Uterus (tissue), 4 donors: ENCODE results near the gene SH2D3C. TPM values are rescaled to one million over a fixed set of nuclear protein-coding genes. Genes with fewer than 3 reads are reported as not detected.
A peak's percentile ranks its signal among the peaks of the same experiment; 100 is the strongest.
"Not testable (repeated sequence)": the region's sequence is repeated elsewhere in the genome, so short reads cannot be mapped to it uniquely, and the experiment has no call there.

Experiments
- DNase-seq, 2 donors: peaks; one replicate each; pipeline ENCODE4 v3.0.0-alpha.2; 2019 to 2020
- H3K27ac ChIP-seq, 2 donors: fragments of 200-600 bp; sonication (generic); 1 replicate in 1 of 2; 2 replicates in 1 of 2; pipeline ENCODE4 v1.5.1; 2016 to 2018
- H3K27me3 ChIP-seq, 2 donors: fragments of 200-600 bp; sonication (generic); one replicate each; pipeline ENCODE4 v1.5.1; 2018 to 2019; ENCODE audit warnings: control low read depth in 1 of 2
- H3K36me3 ChIP-seq, 2 donors: fragments of 200-600 bp; sonication (generic); one replicate each; pipeline ENCODE4 v1.5.1; 2019; ENCODE audit warnings: control low read depth in 1 of 2
- H3K4me1 ChIP-seq, 2 donors: fragments of 200-600 bp; sonication (generic); one replicate each; pipeline ENCODE4 v1.5.1; 2018 to 2019; ENCODE audit warnings: control low read depth in 1 of 2
- H3K4me3 ChIP-seq, 2 donors: fragments of 200-600 bp; sonication (generic); 1 replicate in 1 of 2; 2 replicates in 1 of 2; pipeline ENCODE4 v1.5.1; 2018 to 2019; ENCODE audit warnings: mild to moderate bottlenecking in 1 of 2
- H3K9me3 ChIP-seq, 2 donors: fragments of 200-600 bp; sonication (generic); one replicate each; pipeline ENCODE4 v1.5.1; 2019; ENCODE audit warnings: control low read depth in 1 of 2
- CTCF ChIP-seq, 4 experiments: fragments of 200-600 bp in 2 of 4; fragments of 450-650 bp in 2 of 4; sonication (generic) in 2 of 4; IDR thresholded peaks; one replicate each; pipeline ENCODE4 v1.5.1; 2016 to 2019; ENCODE audit warnings: antibody characterized with exemption in 4 of 4, mild to moderate bottlenecking in 2 of 4, moderate library complexity in 1 of 4
- POLR2A ChIP-seq, 2 donors: fragments of 450-650 bp; IDR thresholded peaks; one replicate each; pipeline ENCODE4 v1.6.1; 2016; ENCODE audit warnings: antibody characterized with exemption in 2 of 2, mild to moderate bottlenecking in 1 of 2, moderate library complexity in 1 of 2
- intact Hi-C: fragments of 100-400 bp; cut with DNase I; formaldehyde crosslinking; loops from one replicate; pipeline ENCODE4 v1.15.1; 2023; ENCODE audit warnings: low total_unique reads
- total RNA-seq, 4 donors: library from RNA; depleted of rRNA in 3 of 4; stranded (reverse); fragments of >200 nt in 3 of 4; gene quantifications; one replicate each; pipeline versions ENCODE4 v1.1.0 to v1.2.4, GENCODE V29; 2014 to 2023
- donor health status: DM: yes; HTN: yes; CAD: no.

The SH2D3C gene
- total RNA-seq, 4 donors from 2014 or later = 3.6 to 38.1 (median 19.8) TPM

- intact Hi-C loops = no loop called here
- TF ChIP-seq CTCF (IDR thresholded peaks at IDR 0.05) (peak; percentile 89 to 97 (median 93)), POLR2A (IDR thresholded peaks at IDR 0.05) (no peak)
- peaks cover 0 to 11% of the 10 kb centered on the region in 2 donors for H3K4me1 ChIP-seq
- H3K36me3 ChIP-seq = no peaks in the 10 kb centered on the region
- H3K27me3 ChIP-seq = no peaks in the 10 kb centered on the region
- DNase-seq = peak; percentile 89 to 92
- peak overlapping the region; percentile 89 to 93 for H3K4me3 ChIP-seq
- H3K9me3 ChIP-seq = no peaks in the 10 kb centered on the region
- H3K27ac ChIP-seq = peak overlapping the region; percentile 96 to 99
These were observed 6.8 kb upstream of the SH2D3C start for GRCh38 chr9:127785023-127785932.

GRCh38 chr9:127783111-127784008 is 4.9 kb upstream of the SH2D3C start:
- H3K4me3 ChIP-seq = no peak overlapping the region
- H3K4me1 ChIP-seq = peaks cover 0 to 11% of the 10 kb centered on the region in 2 donors
- H3K27ac ChIP-seq = peak overlapping the region; percentile 5 to 96
- TF ChIP-seq CTCF (IDR thresholded peaks at IDR 0.05) (no peak), POLR2A (IDR thresholded peaks at IDR 0.05) (no peak)
- intact Hi-C loops = no loop called here
- H3K36me3 ChIP-seq = no peaks in the 10 kb centered on the region
- no peak for DNase-seq
- H3K27me3 ChIP-seq = no peaks in the 10 kb centered on the region
- no peaks in the 10 kb centered on the region for H3K9me3 ChIP-seq

- H3K27me3 ChIP-seq = no peaks in the 10 kb centered on the region
- H3K36me3 ChIP-seq = no peaks in the 10 kb centered on the region
- no peak overlapping the region for H3K4me3 ChIP-seq
- H3K9me3 ChIP-seq = no peaks in the 10 kb centered on the region
- no peak for DNase-seq
- no peak overlapping the region for H3K27ac ChIP-seq
- TF ChIP-seq CTCF (IDR thresholded peaks at IDR 0.05) (no peak), POLR2A (IDR thresholded peaks at IDR 0.05) (no peak)
- peaks cover 0 to 3% of the 10 kb centered on the region in 2 donors for H3K4me1 ChIP-seq
- intact Hi-C loops = no loop called here
These were observed 3.3 kb upstream of the SH2D3C start for GRCh38 chr9:127781806-127782205.

GRCh38 chr9:127780909-127781308 is 2.4 kb upstream of the SH2D3C start:
- H3K4me1 ChIP-seq, H3K9me3 ChIP-seq, DNase-seq, H3K4me3 ChIP-seq, H3K27ac ChIP-seq, intact Hi-C loops, H3K36me3 ChIP-seq, H3K27me3 ChIP-seq: not testable (repeated sequence)

GRCh38 chr9:127780126-127780885 is 1.8 kb upstream of the SH2D3C start:
- intact Hi-C loops = no loop called here
- H3K4me1 ChIP-seq = no peaks in the 10 kb centered on the region

More at GRCh38 chr9:127780126-127780885, 1.8 kb upstream of the SH2D3C start:
- no peaks in the 10 kb centered on the region for H3K27me3 ChIP-seq
- no peak for DNase-seq
- no peak overlapping the region for H3K27ac ChIP-seq
- no peaks in the 10 kb centered on the region for H3K36me3 ChIP-seq
- no peak overlapping the region for H3K4me3 ChIP-seq
- H3K9me3 ChIP-seq = no peaks in the 10 kb centered on the region
- TF ChIP-seq CTCF (IDR thresholded peaks at IDR 0.05) (no peak), POLR2A (IDR thresholded peaks at IDR 0.05) (no peak)
